A673 (cell line): ENCODE measurements around the gene SDCBP2. TPM values are rescaled to one million over a fixed set of nuclear protein-coding genes. Genes with fewer than 3 reads are reported as not detected.

Source experiments
- BruUV-seq: library from RNA; stranded (reverse); fragments of 400-500 nt; replicated peaks from 2 replicates; lab custom pipeline; 2021; lab: Mats Ljungman, UMichigan
- CTCF ChIA-PET: fragments of 300-600 bp; sonication (Branson Sonifier 250); formaldehyde crosslinking; loops from one replicate; lab custom pipeline; 2022; ENCODE audit warnings: antibody characterized with exemption; lab: Charles Lee
- POLR2A ChIA-PET: fragments of 300-600 bp; sonication (Branson Sonifier 250); formaldehyde crosslinking; loops from one replicate; lab custom pipeline; 2022; ENCODE audit warnings: antibody characterized with exemption; ENCODE audit not compliant: low non-redundant PET; lab: Charles Lee
- DNase-seq: peaks from one replicate; pipeline ENCODE4 v3.0.0-alpha.2; 2015; ENCODE audit warnings: low spot score
- H3K27ac ChIP-seq: fragments of 200-600 bp; sonication (generic); 2 replicates; pipeline ENCODE4 v1.5.1; 2016; ENCODE audit warnings: mixed run types, low read depth, mild to moderate bottlenecking, mixed read lengths, antibody characterized with exemption, low read length; ENCODE audit not compliant: poor library complexity, severe bottlenecking
- H3K27me3 ChIP-seq: fragments of 200-600 bp; sonication (generic); replicated peaks from 2 replicates; pipeline ENCODE4 v1.6.1; 2017; ENCODE audit warnings: mixed run types, low read depth, mild to moderate bottlenecking, mixed read lengths, antibody characterized with exemption, low read length; ENCODE audit not compliant: insufficient read depth, poor library complexity
- H3K36me3 ChIP-seq: fragments of 200-600 bp; sonication (generic); 2 replicates; pipeline ENCODE4 v1.6.1; 2016; ENCODE audit warnings: mixed run types, mild to moderate bottlenecking, mixed read lengths, antibody characterized with exemption, low read length; ENCODE audit not compliant: insufficient read depth, poor library complexity, severe bottlenecking
- H3K4me1 ChIP-seq: fragments of 200-600 bp; sonication (generic); 2 replicates; pipeline ENCODE4 v1.6.1; 2017; ENCODE audit warnings: mixed run types, mild to moderate bottlenecking, mixed read lengths, antibody characterized with exemption, low read length; ENCODE audit not compliant: insufficient read depth, poor library complexity, severe bottlenecking
- H3K4me3 ChIP-seq: fragments of 200-600 bp; sonication (generic); 2 replicates; pipeline ENCODE4 v1.5.1; 2016; ENCODE audit warnings: low read depth, mixed run types, mild to moderate bottlenecking, mixed read lengths, low read length; ENCODE audit not compliant: poor library complexity, severe bottlenecking
- H3K9me3 ChIP-seq: fragments of 200-600 bp; sonication (generic); 2 replicates; pipeline ENCODE4 v1.6.1; 2016; ENCODE audit warnings: mixed run types, low read depth, mild to moderate bottlenecking, mixed read lengths, antibody characterized with exemption, low read length; ENCODE audit not compliant: poor library complexity, severe bottlenecking
- EZH2 ChIP-seq: fragments of 200-600 bp; sonication (generic); IDR thresholded peaks from 2 replicates; pipeline ENCODE4 v1.6.1; 2017; ENCODE audit warnings: borderline replicate concordance, low read depth, mild to moderate bottlenecking, mixed read lengths, antibody characterized with exemption, low read length; ENCODE audit not compliant: poor library complexity, severe bottlenecking
- intact Hi-C: fragments of 100-400 bp; cut with micrococcal nuclease; formaldehyde crosslinking; loops from one replicate; pipeline ENCODE4 v1.10.0; 2022; ENCODE audit not compliant: unreplicated experiment
- total RNA-seq: library from RNA; stranded (reverse); gene quantifications from 2 replicates; pipeline ENCODE4 v1.2.3, GENCODE V29; 2021
- TF ChIP-seq, protein P1 (sequence below): fragments of 300-800, 200-600 bp; sonication (generic); conservative IDR thresholded peaks from 2 replicates; pipeline ENCODE4 v1.5.1; 2017; ENCODE audit warnings: low read depth, mild to moderate bottlenecking, antibody characterized with exemption, low read length, moderate library complexity, mixed read lengths

Gene SDCBP2
- total RNA-seq, 1 experiment from 2014 or later = 3.5 TPM

- peaks cover 28% of the 10 kb centered on the region for H3K36me3 ChIP-seq
- DNase-seq = no peak
- no peaks in the 10 kb centered on the region for H3K27me3 ChIP-seq
- ChIA-PET CTCF (no interaction called here), POLR2A (no interaction called here)
- no peaks in the 10 kb centered on the region for H3K9me3 ChIP-seq
- no TSS peak for BruUV-seq
- no peak overlapping the region for H3K4me3 ChIP-seq
- peaks cover 8% of the 10 kb centered on the region for H3K4me1 ChIP-seq
- H3K27ac ChIP-seq = no peak overlapping the region
- intact Hi-C loops = no loop called here
- TF ChIP-seq, protein P1, sequence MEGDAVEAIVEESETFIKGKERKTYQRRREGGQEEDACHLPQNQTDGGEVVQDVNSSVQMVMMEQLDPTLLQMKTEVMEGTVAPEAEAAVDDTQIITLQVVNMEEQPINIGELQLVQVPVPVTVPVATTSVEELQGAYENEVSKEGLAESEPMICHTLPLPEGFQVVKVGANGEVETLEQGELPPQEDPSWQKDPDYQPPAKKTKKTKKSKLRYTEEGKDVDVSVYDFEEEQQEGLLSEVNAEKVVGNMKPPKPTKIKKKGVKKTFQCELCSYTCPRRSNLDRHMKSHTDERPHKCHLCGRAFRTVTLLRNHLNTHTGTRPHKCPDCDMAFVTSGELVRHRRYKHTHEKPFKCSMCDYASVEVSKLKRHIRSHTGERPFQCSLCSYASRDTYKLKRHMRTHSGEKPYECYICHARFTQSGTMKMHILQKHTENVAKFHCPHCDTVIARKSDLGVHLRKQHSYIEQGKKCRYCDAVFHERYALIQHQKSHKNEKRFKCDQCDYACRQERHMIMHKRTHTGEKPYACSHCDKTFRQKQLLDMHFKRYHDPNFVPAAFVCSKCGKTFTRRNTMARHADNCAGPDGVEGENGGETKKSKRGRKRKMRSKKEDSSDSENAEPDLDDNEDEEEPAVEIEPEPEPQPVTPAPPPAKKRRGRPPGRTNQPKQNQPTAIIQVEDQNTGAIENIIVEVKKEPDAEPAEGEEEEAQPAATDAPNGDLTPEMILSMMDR = no peak
- TF ChIP-seq EZH2 = no peak
Observed at GRCh38 chr20:1377341-1377871, 48.5 kb upstream of the SDCBP2 start.

DNA sequence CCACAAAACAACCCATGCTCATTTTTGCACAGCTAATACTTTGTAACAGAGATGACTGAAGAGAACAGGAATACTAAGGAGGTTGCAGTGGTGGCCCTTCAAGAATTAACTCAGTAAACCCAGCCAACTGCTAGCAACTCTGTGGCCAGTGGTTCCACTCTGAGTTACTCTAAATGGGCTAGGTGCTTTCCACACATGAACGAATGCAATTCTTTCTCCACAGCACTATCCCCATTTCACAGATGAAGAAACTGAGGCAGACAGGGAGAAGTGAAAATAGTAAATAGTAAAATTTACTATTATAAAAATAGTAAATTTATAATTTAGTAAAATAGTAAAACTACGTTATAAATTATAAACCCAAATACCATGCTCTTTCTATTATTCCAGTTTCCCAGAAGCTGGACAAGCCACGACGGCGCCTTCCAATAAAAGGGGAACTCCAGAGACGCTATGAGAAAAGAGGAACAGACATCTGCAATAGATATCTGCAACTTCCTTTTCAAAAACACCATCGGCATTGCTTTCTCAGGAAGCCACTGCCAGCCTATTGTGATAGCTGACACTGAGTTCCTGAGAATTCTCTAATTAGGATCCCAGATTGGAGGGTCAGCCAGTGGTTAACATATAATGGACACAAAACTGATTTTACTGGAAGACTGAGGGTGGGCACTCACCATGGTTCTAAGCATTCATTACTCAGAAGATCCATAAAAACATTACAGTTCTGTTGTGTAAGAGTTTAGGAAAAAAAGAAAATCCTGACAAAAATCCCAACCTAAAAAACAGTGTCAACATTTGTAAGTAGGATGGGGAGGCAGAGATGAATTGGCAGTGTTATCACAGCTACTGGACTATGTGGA lies 47.7 kb upstream of the SDCBP2 start:
- no peak overlapping the region for H3K27ac ChIP-seq
- H3K36me3 ChIP-seq = peaks cover 35% of the 10 kb centered on the region
- CTCF ChIA-PET = no interaction called here
- no peaks in the 10 kb centered on the region for H3K9me3 ChIP-seq
- H3K4me3 ChIP-seq = no peak overlapping the region
- BruUV-seq = no TSS peak
- no peaks in the 10 kb centered on the region for H3K27me3 ChIP-seq
- H3K4me1 ChIP-seq = peaks cover under 1% of the 10 kb centered on the region
- intact Hi-C loops = no loop called here
- POLR2A ChIA-PET = no interaction called here
- TF ChIP-seq, protein P1 = no peak
- TF ChIP-seq EZH2 = no peak
- no peak for DNase-seq

DNA sequence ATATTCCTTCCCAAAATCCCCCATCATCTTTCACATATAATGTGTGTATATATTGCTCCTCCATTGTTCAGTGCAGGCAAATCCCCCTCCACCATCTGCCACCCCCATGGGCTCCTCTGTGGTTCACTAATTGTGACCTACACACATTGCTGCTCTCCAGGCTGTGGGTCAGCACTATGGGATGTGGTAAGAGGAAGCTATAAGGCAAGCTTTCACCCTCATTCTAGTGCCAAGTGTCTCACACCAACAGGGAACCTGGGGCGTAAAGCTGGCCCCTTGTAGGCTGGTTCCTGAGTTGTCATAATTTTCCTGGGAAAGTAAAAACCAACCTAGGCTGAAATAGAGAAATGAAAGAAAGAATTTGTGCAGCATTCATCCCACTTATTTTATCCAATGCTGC lies 47.1 kb upstream of the SDCBP2 start:
- no peaks in the 10 kb centered on the region for H3K27me3 ChIP-seq
- DNase-seq = no peak
- intact Hi-C loops = no loop called here
- H3K9me3 ChIP-seq = no peaks in the 10 kb centered on the region
- H3K4me3 ChIP-seq = no peak overlapping the region
- no TSS peak for BruUV-seq
- ChIA-PET CTCF (no interaction called here), POLR2A (no interaction called here)
- no peak overlapping the region for H3K27ac ChIP-seq
- TF ChIP-seq, protein P1 = no peak
- no peak for TF ChIP-seq EZH2
- peaks cover 40% of the 10 kb centered on the region for H3K36me3 ChIP-seq
- H3K4me1 ChIP-seq = no peaks in the 10 kb centered on the region
